ENCODE measurements around the gene CAMK2G. TPM values are rescaled to one million over a fixed set of nuclear protein-coding genes. Genes with fewer than 3 reads are reported as not detected.

Gene CAMK2G
- total and polyA plus RNA-seq, 2 experiments from 2014 or later: 24.3 to 25.7 TPM

DNA sequence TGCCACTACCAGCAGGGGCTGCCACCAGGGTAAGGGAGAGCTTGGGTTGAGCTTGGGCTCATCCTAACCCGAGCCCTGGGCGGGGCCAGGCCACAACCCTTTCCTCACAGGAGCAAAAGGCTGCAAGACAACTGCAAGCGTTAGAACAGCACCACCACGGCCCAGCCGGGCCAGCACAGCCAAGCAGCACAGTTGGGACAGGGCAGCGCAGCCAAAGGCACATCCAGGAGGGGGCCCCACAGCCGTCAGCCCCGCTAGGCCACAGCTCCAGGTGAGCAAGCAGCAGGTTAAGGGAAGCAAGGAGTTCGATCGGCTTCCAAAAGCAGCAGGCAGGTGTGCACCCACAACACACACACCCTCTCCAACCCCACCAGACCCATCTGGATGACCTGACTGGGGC, 56.0 kb downstream of the CAMK2G start:
- no peak for DNase-seq
- H3K36me3 ChIP-seq (ENCODE audit: low read depth): 0 out of 2 replicates have a peak, but pooled peaks cover 5% of the 10 kb centered on the region
- no peak overlapping the region for H3K27ac ChIP-seq
- peaks cover 22% of the 10 kb centered on the region for H3F3A ChIP-seq (ENCODE audit: insufficient read depth)
- no peak overlapping the region for H3K9ac ChIP-seq
- peaks cover 23% of the 10 kb centered on the region for H3K4me1 ChIP-seq (ENCODE audit: insufficient read depth)
- H3K4me3 ChIP-seq: no peak overlapping the region
- in situ Hi-C loops (cut with MboI): no loop called here
- no peak overlapping the region for H3K4me2 ChIP-seq (ENCODE audit: unreplicated experiment)
- H3K79me2 ChIP-seq (ENCODE audit: insufficient read depth): no peaks in the 10 kb centered on the region
- H4K20me1 ChIP-seq (ENCODE audit: insufficient read depth): no peaks in the 10 kb centered on the region
- no peak overlapping the region for H2AFZ ChIP-seq
- no peaks in the 10 kb centered on the region for H3K9me3 ChIP-seq (ENCODE audit: low read depth)
- H3K27me3 ChIP-seq (replicated peaks; ENCODE audit: insufficient read depth): no peaks in the 10 kb centered on the region
- 95 to 97% methylated on average over 10 of the region's 10 CpGs for WGBS, 2 experiments (ENCODE audit: low coverage in 1 of 2, low lambda C conversion rate in 2 of 2, missing lambda C conversion rate in 2 of 2)
- H3K9me2 ChIP-seq (ENCODE audit: insufficient read depth): no peaks in the 10 kb centered on the region
- TF ChIP-seq EZH2phosphoT487 (IDR thresholded peaks at IDR 0.05; ENCODE audit: insufficient read depth, low read depth) (no peak), EZH2 (IDR thresholded peaks at IDR 0.05; ENCODE audit: insufficient read depth, poor library complexity, severe bottlenecking) (no peak)

DNA sequence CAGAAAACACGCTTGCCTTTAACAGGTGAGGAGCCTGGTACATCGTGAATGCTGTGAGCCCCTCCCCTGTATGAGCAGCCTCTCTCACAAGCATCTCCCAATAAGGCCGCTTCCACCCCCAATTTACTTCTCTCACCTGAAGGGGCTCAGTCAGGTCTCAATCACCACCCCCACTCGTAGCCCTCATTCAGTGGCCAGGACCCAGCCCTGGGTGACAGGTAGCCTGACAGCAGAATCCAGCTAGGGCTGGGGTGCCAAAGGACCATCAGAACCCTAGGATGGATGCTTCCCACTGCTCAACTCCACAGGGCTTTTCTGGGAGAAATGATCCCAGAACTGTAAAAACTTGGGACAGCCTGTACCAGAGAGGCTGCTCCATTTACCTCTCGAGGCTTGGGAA, 56.5 kb downstream of the CAMK2G start:
- H3K27me3 ChIP-seq (replicated peaks; ENCODE audit: insufficient read depth): no peaks in the 10 kb centered on the region
- peaks cover 22% of the 10 kb centered on the region for H3F3A ChIP-seq (ENCODE audit: insufficient read depth)
- WGBS, 2 experiments (ENCODE audit: low coverage in 1 of 2, low lambda C conversion rate in 2 of 2, missing lambda C conversion rate in 2 of 2): 98 to 100% methylated on average over 5 of the region's 5 CpGs
- no peak for DNase-seq
- in situ Hi-C loops (cut with MboI): no loop called here
- no peak overlapping the region for H3K27ac ChIP-seq
- no peaks in the 10 kb centered on the region for H3K79me2 ChIP-seq (ENCODE audit: insufficient read depth)
- H3K9me3 ChIP-seq (ENCODE audit: low read depth): no peaks in the 10 kb centered on the region
- no peak overlapping the region for H2AFZ ChIP-seq
- no peak overlapping the region for H3K4me3 ChIP-seq
- TF ChIP-seq EZH2phosphoT487 (IDR thresholded peaks at IDR 0.05; ENCODE audit: insufficient read depth, low read depth) (no peak), EZH2 (IDR thresholded peaks at IDR 0.05; ENCODE audit: insufficient read depth, poor library complexity, severe bottlenecking) (no peak)
- no peak overlapping the region for H3K9ac ChIP-seq
- no peaks in the 10 kb centered on the region for H4K20me1 ChIP-seq (ENCODE audit: insufficient read depth)
- 0 out of 2 replicates have a peak, but pooled peaks cover 5% of the 10 kb centered on the region for H3K36me3 ChIP-seq (ENCODE audit: low read depth)
- no peak overlapping the region for H3K4me2 ChIP-seq (ENCODE audit: unreplicated experiment)
- H3K4me1 ChIP-seq (ENCODE audit: insufficient read depth): peaks cover 23% of the 10 kb centered on the region
- H3K9me2 ChIP-seq (ENCODE audit: insufficient read depth): no peaks in the 10 kb centered on the region

DNA sequence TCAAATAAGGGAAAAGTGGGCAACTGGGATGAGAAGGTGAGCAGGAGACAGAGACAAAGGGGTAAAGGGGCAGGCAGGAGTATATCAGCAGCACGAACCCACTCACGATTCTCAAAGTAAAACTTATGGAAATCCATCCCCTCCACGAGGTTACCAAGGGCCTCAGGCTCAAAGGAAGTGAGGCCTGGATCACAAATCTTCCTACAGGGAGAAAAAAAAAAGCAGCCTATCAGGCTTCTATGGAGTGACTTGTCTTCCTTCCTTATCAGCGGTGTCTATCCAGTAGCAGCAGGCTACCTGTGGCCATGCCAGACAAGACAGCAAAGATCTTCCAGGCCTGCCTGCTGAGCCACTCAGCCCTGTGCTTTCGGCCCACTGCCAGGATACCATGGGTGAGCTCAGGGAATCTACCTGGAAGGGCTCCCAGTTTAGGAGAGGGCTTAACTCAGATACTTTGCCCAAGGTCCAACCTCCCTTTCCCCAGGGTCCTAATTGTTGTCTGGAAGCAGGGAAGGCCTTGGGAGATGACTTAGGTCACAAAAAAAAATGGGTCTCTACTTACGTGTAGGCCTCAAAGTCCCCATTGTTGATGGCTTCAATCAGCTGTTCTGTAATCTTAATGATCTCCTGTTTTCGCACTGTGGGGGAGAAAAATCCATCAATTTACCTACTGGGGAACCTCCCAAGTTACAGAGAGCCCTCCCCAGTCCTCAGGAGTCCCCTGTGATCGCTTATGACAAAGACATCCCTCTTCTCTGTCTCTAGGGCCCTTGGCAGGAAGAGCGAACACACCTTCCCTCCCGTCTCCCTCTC, 57.2 kb downstream of the CAMK2G start:
- WGBS, 2 experiments (ENCODE audit: low coverage in 1 of 2, low lambda C conversion rate in 2 of 2, missing lambda C conversion rate in 2 of 2): 91 to 92% methylated on average over 10 of the region's 10 CpGs
- H3K9me2 ChIP-seq (ENCODE audit: insufficient read depth): no peaks in the 10 kb centered on the region
- H3K27me3 ChIP-seq (replicated peaks; ENCODE audit: insufficient read depth): no peaks in the 10 kb centered on the region
- H3F3A ChIP-seq (ENCODE audit: insufficient read depth): peaks cover 22% of the 10 kb centered on the region
- TF ChIP-seq EZH2phosphoT487 (IDR thresholded peaks at IDR 0.05; ENCODE audit: insufficient read depth, low read depth) (no peak), EZH2 (IDR thresholded peaks at IDR 0.05; ENCODE audit: insufficient read depth, poor library complexity, severe bottlenecking) (no peak)
- H3K9me3 ChIP-seq (ENCODE audit: low read depth): no peaks in the 10 kb centered on the region
- DNase-seq: no peak
- no peaks in the 10 kb centered on the region for H4K20me1 ChIP-seq (ENCODE audit: insufficient read depth)
- H3K4me1 ChIP-seq (ENCODE audit: insufficient read depth): peaks cover 23% of the 10 kb centered on the region
- H3K36me3 ChIP-seq (ENCODE audit: low read depth): 0 out of 2 replicates have a peak, but pooled peaks cover 5% of the 10 kb centered on the region
- H3K79me2 ChIP-seq (ENCODE audit: insufficient read depth): no peaks in the 10 kb centered on the region
- peak overlapping the region; percentile 51 for H3K27ac ChIP-seq
- no peak overlapping the region for H3K4me3 ChIP-seq
- no peak overlapping the region for H3K9ac ChIP-seq
- peak overlapping the region; percentile 50 for H3K4me2 ChIP-seq (ENCODE audit: unreplicated experiment)
- in situ Hi-C loops (cut with MboI): no loop called here
- H2AFZ ChIP-seq: no peak overlapping the region

DNA sequence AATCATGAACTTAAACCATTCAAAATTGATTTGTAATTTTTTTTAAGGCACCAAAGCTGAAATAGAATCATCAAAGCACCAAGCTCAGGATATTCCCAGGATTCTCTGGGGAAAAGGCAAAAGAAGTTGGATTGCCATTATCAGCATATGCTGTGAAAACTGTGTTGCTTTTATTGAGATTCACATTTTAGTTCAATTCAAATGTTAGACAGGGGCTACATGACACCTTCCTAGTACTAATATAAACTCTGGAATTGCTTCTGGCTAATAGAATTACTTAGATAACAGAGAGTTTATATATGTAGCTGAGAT, 58.7 kb downstream of the CAMK2G start:
- H3K36me3 ChIP-seq (ENCODE audit: low read depth): no peaks in the 10 kb centered on the region
- 0 out of 2 replicates have a peak overlapping the region, but pooled peaks have one; percentile 12 for H2AFZ ChIP-seq
- H3K27me3 ChIP-seq (replicated peaks; ENCODE audit: insufficient read depth): no peaks in the 10 kb centered on the region
- H3F3A ChIP-seq (ENCODE audit: insufficient read depth): peaks cover 22% of the 10 kb centered on the region
- TF ChIP-seq EZH2 (IDR thresholded peaks at IDR 0.05; ENCODE audit: insufficient read depth, poor library complexity, severe bottlenecking) (no peak), EZH2phosphoT487 (IDR thresholded peaks at IDR 0.05; ENCODE audit: insufficient read depth, low read depth) (no peak)
- peak overlapping the region; percentile 50 for H3K4me2 ChIP-seq (ENCODE audit: unreplicated experiment)
- no peaks in the 10 kb centered on the region for H3K79me2 ChIP-seq (ENCODE audit: insufficient read depth)
- in situ Hi-C loops (cut with MboI): no loop called here
- no peak for DNase-seq
- no peaks in the 10 kb centered on the region for H3K9me3 ChIP-seq (ENCODE audit: low read depth)
- peaks cover 23% of the 10 kb centered on the region for H3K4me1 ChIP-seq (ENCODE audit: insufficient read depth)
- H4K20me1 ChIP-seq (ENCODE audit: insufficient read depth): no peaks in the 10 kb centered on the region
- H3K27ac ChIP-seq: peak overlapping the region; percentile 63
- H3K4me3 ChIP-seq: no peak overlapping the region; the same call in 1 of the 2 replicates
- no peak overlapping the region for H3K9ac ChIP-seq
- no peaks in the 10 kb centered on the region for H3K9me2 ChIP-seq (ENCODE audit: insufficient read depth)
